ENCODE measurements around the gene SPEM2. TPM values are rescaled to one million over a fixed set of nuclear protein-coding genes. Genes with fewer than 3 reads are reported as not detected.
A peak's percentile ranks its signal among the peaks of the same experiment; 100 is the strongest.

The SPEM2 gene
- total RNA-seq, 4 donors from 2014 or later = not detected

- TF ChIP-seq POLR2AphosphoS5 (IDR thresholded peaks at IDR 0.05) (no peak), EP300 (IDR thresholded peaks at IDR 0.05) (no peak), CTCF (IDR thresholded peaks at IDR 0.05) (no peak), POLR2A (IDR thresholded peaks at IDR 0.05) (no peak)
- DNase-seq (ENCODE audit: low spot score in 2 of 2) = no peak
- Histone ChIP-seq H3K27ac (no peak overlapping the region), H3K27me3 (no peaks in the 10 kb centered on the region), H3K36me3 (peaks cover 35% of the 10 kb centered on the region), H3K4me1 (peaks cover 42% of the 10 kb centered on the region), H3K4me3 (peak overlapping the region; percentile 40), H3K9me3 (no peaks in the 10 kb centered on the region)
- 77% methylated on average over 9 of the region's 11 CpGs for WGBS
These were observed 42.1 kb upstream of the SPEM2 start for GRCh38 chr17:7383371-7383741.

GRCh38 chr17:7383742-7384488 lies 41.5 kb upstream of the SPEM2 start:
- Histone ChIP-seq H3K9me3 (no peaks in the 10 kb centered on the region), H3K27me3 (no peaks in the 10 kb centered on the region), H3K27ac (no peak overlapping the region), H3K4me3 (peak overlapping the region; percentile 40), H3K4me1 (peaks cover 42% of the 10 kb centered on the region), H3K36me3 (peaks cover 41% of the 10 kb centered on the region)
- no peak for DNase-seq (ENCODE audit: low spot score in 2 of 2)
- no peak for TF ChIP-seq EP300 (IDR thresholded peaks at IDR 0.05)
- TF ChIP-seq POLR2A (IDR thresholded peaks at IDR 0.05) = no peak
- TF ChIP-seq POLR2AphosphoS5 (IDR thresholded peaks at IDR 0.05) = no peak
- no peak for TF ChIP-seq CTCF (IDR thresholded peaks at IDR 0.05)
- WGBS = 50% methylated on average over 8 of the region's 65 CpGs

DNA sequence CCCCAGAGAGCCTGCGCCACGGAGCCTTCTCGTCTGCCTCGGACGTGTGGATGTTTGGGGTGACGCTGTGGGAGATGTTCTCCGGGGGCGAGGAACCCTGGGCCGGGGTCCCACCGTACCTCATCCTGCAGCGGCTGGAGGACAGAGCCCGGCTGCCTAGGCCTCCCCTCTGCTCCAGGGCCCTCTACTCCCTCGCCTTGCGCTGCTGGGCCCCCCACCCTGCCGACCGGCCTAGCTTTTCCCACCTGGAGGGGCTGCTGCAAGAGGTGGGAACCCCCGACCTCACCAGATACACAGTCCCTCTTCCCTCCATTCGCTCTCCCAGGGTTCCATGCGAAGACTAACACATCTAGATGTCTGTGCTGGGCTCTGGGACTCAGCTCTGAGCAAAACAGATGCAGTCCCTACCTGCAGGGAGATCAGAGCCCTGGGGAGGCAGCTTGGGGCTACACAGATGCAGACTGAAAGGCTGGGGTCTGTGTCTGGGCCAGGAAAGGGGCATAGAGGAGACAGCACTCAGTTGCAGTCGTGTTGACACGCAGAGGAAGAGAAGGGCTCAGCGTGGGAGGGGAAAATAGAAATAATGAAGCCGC lies 40.8 kb upstream of the SPEM2 start:
- H3K27ac ChIP-seq = no peak overlapping the region
- H3K27me3 ChIP-seq = no peaks in the 10 kb centered on the region
- no peaks in the 10 kb centered on the region for H3K9me3 ChIP-seq
- H3K4me1 ChIP-seq = peaks cover 42% of the 10 kb centered on the region
- peak overlapping the region; percentile 40 for H3K4me3 ChIP-seq
- DNase-seq (ENCODE audit: low spot score in 2 of 2) = no peak
- TF ChIP-seq POLR2A (IDR thresholded peaks at IDR 0.05) = no peak
- TF ChIP-seq CTCF (IDR thresholded peaks at IDR 0.05) = no peak
- no peak for TF ChIP-seq POLR2AphosphoS5 (IDR thresholded peaks at IDR 0.05)
- TF ChIP-seq EP300 (IDR thresholded peaks at IDR 0.05) = no peak
- H3K36me3 ChIP-seq = peaks cover 47% of the 10 kb centered on the region
- 73% methylated on average over 17 of the region's 23 CpGs for WGBS

GRCh38 chr17:7388856-7389255 lies 36.6 kb upstream of the SPEM2 start:
- Histone ChIP-seq H3K27ac (no peak overlapping the region), H3K4me1 (peaks cover 14% of the 10 kb centered on the region), H3K27me3 (no peaks in the 10 kb centered on the region), H3K36me3 (peaks cover 62% of the 10 kb centered on the region), H3K9me3 (no peaks in the 10 kb centered on the region), H3K4me3 (no peak overlapping the region)
- no peak for DNase-seq (ENCODE audit: low spot score in 2 of 2)
- TF ChIP-seq EP300 (IDR thresholded peaks at IDR 0.05) = no peak
- no peak for TF ChIP-seq POLR2AphosphoS5 (IDR thresholded peaks at IDR 0.05)
- TF ChIP-seq POLR2A (IDR thresholded peaks at IDR 0.05) = no peak
- no peak for TF ChIP-seq CTCF (IDR thresholded peaks at IDR 0.05)
- 88% methylated on average over 8 of the region's 10 CpGs for WGBS

Data from suprapubic skin (tissue), 4 donors.